AG08395 (cell line): Measurements from ENCODE around the gene LRIG1.

Experiments used
- DNase-seq: peaks from one replicate; pipeline ENCODE4 v3.0.0; 2012; ENCODE audit warnings: mixed read lengths, low spot score

LRIG1 gene

GRCh38 chr3:66506154-66506553 lies 5.3 kb upstream of the LRIG1 start:
- DNase-seq, result no peak

- no peak for DNase-seq
Measured at GRCh38 chr3:66504850-66505641, 4.2 kb upstream of the LRIG1 start.

GRCh38 chr3:66502981-66503380 lies 2.2 kb upstream of the LRIG1 start:
- DNase-seq, result no peak

GRCh38 chr3:66502245-66502874 lies 1.5 kb upstream of the LRIG1 start:
- no peak for DNase-seq

- no peak for DNase-seq
Measured at GRCh38 chr3:66501483-66502244, 842 bp upstream of the LRIG1 start.

GRCh38 chr3:66499881-66500575 lies 794 bp downstream of the LRIG1 start:
- DNase-seq, result peak; percentile 13

- DNase-seq, result no peak
Measured at GRCh38 chr3:66498687-66499621, 1.9 kb downstream of the LRIG1 start.

GRCh38 chr3:66497985-66498671 lies 2.7 kb downstream of the LRIG1 start:
- DNase-seq, result no peak

GRCh38 chr3:66497288-66497984 lies 3.4 kb downstream of the LRIG1 start:
- no peak for DNase-seq

GRCh38 chr3:66496746-66497145 lies 4.1 kb downstream of the LRIG1 start:
- DNase-seq, result no peak

GRCh38 chr3:66496301-66496700 lies 4.5 kb downstream of the LRIG1 start:
- DNase-seq, result no peak

- no peak for DNase-seq
Measured at GRCh38 chr3:66495668-66496045, 5.2 kb downstream of the LRIG1 start.

GRCh38 chr3:66494959-66495667 lies 5.7 kb downstream of the LRIG1 start:
- DNase-seq, result no peak

- no peak for DNase-seq
Measured at GRCh38 chr3:66493458-66494099, 7.2 kb downstream of the LRIG1 start.

GRCh38 chr3:66492672-66493071 lies 8.2 kb downstream of the LRIG1 start:
- DNase-seq, result no peak

GRCh38 chr3:66492071-66492470 lies 8.8 kb downstream of the LRIG1 start:
- DNase-seq, result no peak

- DNase-seq, result no peak
Measured at GRCh38 chr3:66490984-66491383, 9.8 kb downstream of the LRIG1 start.

GRCh38 chr3:66490214-66490613 lies 10.6 kb downstream of the LRIG1 start:
- DNase-seq, result no peak

GRCh38 chr3:66489581-66489980 lies 11.2 kb downstream of the LRIG1 start:
- no peak for DNase-seq
